ACC112 (cell line): Measurements from ENCODE around the gene IQCK.

Experiments used
- H2AFZ ChIP-seq: fragments of 200-600 bp; sonication (generic); one replicate; pipeline ENCODE4 v1.6.0; 2017; ENCODE audit warnings: antibody characterized with exemption, low read length; ENCODE audit not compliant: unreplicated experiment
- H3K27ac ChIP-seq: fragments of 200-600 bp; sonication (generic); 2 replicates; pipeline ENCODE4 v1.5.1; 2014; ENCODE audit warnings: low read depth, mild to moderate bottlenecking, antibody characterized with exemption, low read length, moderate library complexity
- H3K27me3 ChIP-seq: fragments of 200-600 bp; sonication (generic); 2 replicates; pipeline ENCODE4 v1.6.1; 2014; ENCODE audit warnings: mild to moderate bottlenecking, antibody characterized with exemption, low read length, moderate library complexity, mixed read lengths; ENCODE audit not compliant: insufficient read depth
- H3K36me3 ChIP-seq: fragments of 200-600 bp; sonication (generic); 2 replicates; pipeline ENCODE4 v1.6.1; 2016; ENCODE audit warnings: mild to moderate bottlenecking, antibody characterized with exemption, low read length, moderate library complexity, mixed read lengths; ENCODE audit not compliant: insufficient read depth
- H3K4me1 ChIP-seq: fragments of 200-600 bp; sonication (generic); one replicate; pipeline ENCODE4 v1.6.1; 2016; ENCODE audit warnings: low read length, mixed read lengths; ENCODE audit not compliant: insufficient read depth, unreplicated experiment, control insufficient read depth
- H3K4me3 ChIP-seq: fragments of 200-600 bp; sonication (generic); 2 replicates; pipeline ENCODE4 v1.5.1; 2014; ENCODE audit warnings: mild to moderate bottlenecking, low read depth, low read length
- H3K79me2 ChIP-seq: fragments of 200-600 bp; sonication (generic); one replicate; pipeline ENCODE4 v1.6.0; 2016; ENCODE audit warnings: low read length; ENCODE audit not compliant: control insufficient read depth, unreplicated experiment, insufficient read depth

Gene IQCK

DNA sequence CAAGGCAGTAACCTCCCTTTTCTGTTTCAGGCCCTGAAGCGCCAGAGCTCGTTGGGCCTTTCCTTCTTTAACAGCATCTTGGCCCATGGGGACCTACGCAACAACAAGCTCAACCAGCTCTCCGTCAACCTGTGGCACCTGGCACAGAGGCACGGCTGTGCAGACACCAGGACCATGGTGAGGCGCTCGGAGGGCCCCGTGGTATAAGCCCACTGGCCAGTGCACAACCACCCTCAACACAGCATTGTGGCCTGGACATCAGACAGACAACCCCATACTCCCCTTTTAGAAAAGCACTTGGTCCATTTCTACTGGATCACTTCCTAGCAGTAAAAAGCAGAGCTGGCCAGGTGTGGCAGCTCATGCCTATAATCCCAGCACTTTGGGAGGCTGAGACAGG is 18.6 kb upstream of the IQCK start:
- Histone ChIP-seq H3K27me3 (no peaks in the 10 kb centered on the region), H3K27ac (0 out of 2 replicates have a peak overlapping the region, but pooled peaks have one; percentile 26), H2AFZ (no peak overlapping the region), H3K4me1 (peaks cover 48% of the 10 kb centered on the region), H3K4me3 (no peak overlapping the region), H3K36me3 (peaks cover 21% of the 10 kb centered on the region), H3K79me2 (no peaks in the 10 kb centered on the region)

GRCh38 chr16:19700319-19700781 is 17.7 kb upstream of the IQCK start:
- Histone ChIP-seq H3K4me3 (no peak overlapping the region), H3K4me1 (peaks cover 56% of the 10 kb centered on the region), H3K27ac (peak overlapping the region; percentile 26), H3K36me3 (peaks cover 29% of the 10 kb centered on the region), H3K27me3 (no peaks in the 10 kb centered on the region), H2AFZ (no peak overlapping the region), H3K79me2 (no peaks in the 10 kb centered on the region)

GRCh38 chr16:19701091-19701490 is 17.0 kb upstream of the IQCK start:
- Histone ChIP-seq H3K79me2 (no peaks in the 10 kb centered on the region), H3K4me1 (peaks cover 54% of the 10 kb centered on the region), H2AFZ (no peak overlapping the region), H3K27ac (peak overlapping the region; percentile 26; the same call in 1 of the 2 replicates), H3K4me3 (no peak overlapping the region), H3K27me3 (no peaks in the 10 kb centered on the region), H3K36me3 (peaks cover 36% of the 10 kb centered on the region)

DNA sequence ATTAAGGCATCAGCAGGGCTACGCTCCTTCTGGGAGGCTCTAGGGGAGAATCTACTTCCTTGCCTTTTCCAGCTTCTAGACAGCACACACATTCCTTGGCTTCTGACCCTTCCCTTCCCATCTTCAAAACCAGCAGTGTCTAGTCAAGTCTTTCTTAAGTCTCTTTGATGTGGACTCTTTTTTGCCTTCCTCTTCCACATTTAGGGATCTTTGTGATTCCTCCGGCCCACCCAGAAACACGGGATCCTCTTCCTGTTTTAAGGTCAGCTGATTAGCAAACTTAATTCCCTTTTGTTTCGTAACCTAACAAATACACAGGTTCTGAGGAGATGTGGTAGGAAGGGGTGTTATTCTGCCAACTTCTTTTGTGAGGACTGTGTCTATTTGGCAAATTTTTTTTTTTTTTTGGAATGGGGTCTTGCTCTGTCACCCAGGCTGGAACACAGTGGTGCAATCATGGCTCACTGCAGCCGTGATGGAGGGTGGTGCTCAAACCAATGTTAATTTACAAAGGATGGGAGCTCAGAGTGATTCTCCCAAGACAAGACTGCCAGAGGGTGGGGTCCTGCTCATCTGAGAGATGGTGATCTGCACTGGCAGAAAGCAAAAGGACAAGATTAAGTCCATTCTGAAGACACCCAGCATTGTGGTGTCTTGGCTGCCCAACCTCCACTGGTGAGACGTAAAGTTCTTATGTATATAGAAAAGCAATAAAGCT is 14.7 kb upstream of the IQCK start:
- H3K4me3 ChIP-seq, result no peak overlapping the region
- H3K36me3 ChIP-seq, result peaks cover 39% of the 10 kb centered on the region
- H3K27ac ChIP-seq, result no peak overlapping the region
- H2AFZ ChIP-seq, result no peak overlapping the region
- no peaks in the 10 kb centered on the region for H3K79me2 ChIP-seq
- H3K27me3 ChIP-seq, result no peaks in the 10 kb centered on the region
- H3K4me1 ChIP-seq, result peaks cover 42% of the 10 kb centered on the region

DNA sequence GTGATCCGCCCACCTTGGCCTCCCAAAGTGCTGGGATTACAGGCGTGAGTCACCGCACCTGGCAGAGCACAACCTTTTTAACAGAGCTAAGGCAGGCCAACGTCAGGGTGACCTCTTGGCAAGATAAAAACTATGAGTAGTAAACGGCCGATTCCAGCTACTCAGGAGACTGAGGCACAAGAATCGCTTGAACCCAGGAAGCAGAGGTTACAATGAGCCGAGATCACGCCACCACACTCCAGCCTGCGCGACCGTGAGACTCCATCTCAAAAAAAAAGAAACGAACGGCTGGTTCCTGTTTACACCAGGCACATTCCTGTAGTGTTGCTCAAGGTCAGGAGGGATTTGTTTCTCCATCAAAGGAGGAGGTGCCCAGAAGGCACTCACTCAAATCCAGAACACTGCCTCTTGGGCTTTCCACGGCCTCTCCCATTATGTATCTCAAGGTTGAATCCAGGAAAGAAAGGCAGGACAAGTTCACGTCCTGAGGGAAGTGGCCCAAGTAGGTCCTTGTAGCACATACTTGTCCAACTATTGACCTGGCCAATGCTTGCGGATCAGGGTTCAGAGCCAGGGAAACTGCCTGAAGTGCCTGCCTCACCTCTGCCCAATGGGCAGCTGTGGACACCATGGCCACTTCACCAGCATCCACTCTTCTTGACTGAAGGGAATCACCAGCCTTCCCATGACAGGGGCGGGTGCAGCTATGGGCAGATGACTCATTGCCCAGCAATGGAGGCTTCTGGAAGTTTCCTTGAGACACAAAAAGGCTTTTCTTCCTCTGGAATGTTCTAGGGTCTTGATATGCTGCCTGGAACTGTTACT is 13.5 kb upstream of the IQCK start:
- H3K4me3 ChIP-seq, result peak overlapping the region; percentile 46; the same call in 1 of the 2 replicates
- no peaks in the 10 kb centered on the region for H3K79me2 ChIP-seq
- H2AFZ ChIP-seq, result no peak overlapping the region
- peak overlapping the region; percentile 90 for H3K27ac ChIP-seq
- H3K27me3 ChIP-seq, result no peaks in the 10 kb centered on the region
- H3K36me3 ChIP-seq, result peaks cover 35% of the 10 kb centered on the region
- peaks cover 30% of the 10 kb centered on the region for H3K4me1 ChIP-seq

GRCh38 chr16:19705146-19705501 is 12.9 kb upstream of the IQCK start:
- Histone ChIP-seq H2AFZ (no peak overlapping the region), H3K79me2 (no peaks in the 10 kb centered on the region), H3K27me3 (no peaks in the 10 kb centered on the region), H3K36me3 (peaks cover 33% of the 10 kb centered on the region; the same call in 1 of the 2 replicates), H3K4me3 (no peak overlapping the region), H3K27ac (peak overlapping the region; percentile 90), H3K4me1 (peaks cover 25% of the 10 kb centered on the region)

- H3K27me3 ChIP-seq, result no peaks in the 10 kb centered on the region
- no peak overlapping the region for H3K27ac ChIP-seq
- no peak overlapping the region for H2AFZ ChIP-seq
- H3K79me2 ChIP-seq, result no peaks in the 10 kb centered on the region
- no peak overlapping the region for H3K4me3 ChIP-seq
- H3K36me3 ChIP-seq, result peaks cover 33% of the 10 kb centered on the region; the same call in 1 of the 2 replicates
- H3K4me1 ChIP-seq, result peaks cover 18% of the 10 kb centered on the region
Observed at GRCh38 chr16:19705843-19706242, 12.2 kb upstream of the IQCK start.

DNA sequence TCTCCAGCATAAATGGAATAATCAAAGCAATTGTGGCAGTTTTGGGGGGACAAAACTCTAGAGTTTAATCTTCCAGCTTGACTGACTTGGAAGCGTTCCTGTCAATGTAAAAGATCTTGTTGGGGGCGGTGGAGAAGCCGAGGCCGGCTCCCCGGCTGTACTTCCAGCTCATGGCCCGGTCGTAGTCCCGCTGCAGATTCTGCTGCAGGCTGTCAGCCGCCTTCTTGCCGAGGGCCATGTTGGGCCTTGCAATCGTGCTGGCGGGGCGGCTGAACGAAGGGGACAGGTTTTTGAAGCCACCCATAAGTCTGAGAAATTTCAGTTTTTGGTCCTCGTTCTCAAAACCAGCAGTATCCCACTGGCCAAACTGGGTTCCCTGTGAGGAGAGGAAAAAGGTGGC is 11.2 kb upstream of the IQCK start:
- Histone ChIP-seq H3K4me1 (peaks cover 12% of the 10 kb centered on the region), H3K27ac (no peak overlapping the region), H3K27me3 (no peaks in the 10 kb centered on the region), H3K79me2 (no peaks in the 10 kb centered on the region), H2AFZ (no peak overlapping the region), H3K36me3 (peaks cover 33% of the 10 kb centered on the region; the same call in 1 of the 2 replicates), H3K4me3 (no peak overlapping the region)

- Histone ChIP-seq H3K79me2 (no peaks in the 10 kb centered on the region), H3K36me3 (peaks cover 33% of the 10 kb centered on the region; the same call in 1 of the 2 replicates), H3K27ac (no peak overlapping the region), H3K4me1 (peaks cover 12% of the 10 kb centered on the region), H3K4me3 (no peak overlapping the region), H3K27me3 (no peaks in the 10 kb centered on the region), H2AFZ (no peak overlapping the region)
Observed at GRCh38 chr16:19707569-19708295, 10.3 kb upstream of the IQCK start.
